HepG2 (cell line): ENCODE data around the gene EIF6. TPM values are rescaled to one million over a fixed set of nuclear protein-coding genes. Genes with fewer than 3 reads are reported as not detected.
A peak's percentile ranks its signal among the peaks of the same experiment; 100 is the strongest.

Experiments used
- CSRNP2 ChIP-seq: sonication (generic); formaldehyde crosslinking; conservative IDR thresholded peaks from 2 replicates; pipeline ENCODE4 v1.8.0; 2022; ENCODE audit warnings: low read depth, missing genetic modification reagents
- DBP ChIP-seq: sonication (generic); formaldehyde crosslinking; IDR thresholded peaks from 2 replicates; pipeline ENCODE4 v1.4.0; 2020; ENCODE audit warnings: missing genetic modification reagents; ENCODE audit errors: not compliant biosample characterization
- ELF4 ChIP-seq: sonication (generic); formaldehyde crosslinking; IDR thresholded peaks from 2 replicates; pipeline ENCODE4 v1.5.0; 2020; ENCODE audit warnings: missing genetic modification reagents, mild to moderate bottlenecking, moderate library complexity, borderline replicate concordance
- IRX3 ChIP-seq: sonication (generic); formaldehyde crosslinking; IDR thresholded peaks from 2 replicates; pipeline ENCODE4 v1.8.1; 2023; ENCODE audit warnings: mild to moderate bottlenecking, low read depth, missing genetic modification reagents, borderline replicate concordance
- JUND ChIP-seq: sonication (generic); formaldehyde crosslinking; IDR thresholded peaks from 2 replicates; pipeline ENCODE4 v1.8.0; 2022; ENCODE audit warnings: mild to moderate bottlenecking, missing genetic modification reagents
- KDM5B ChIP-seq: sonication (generic); formaldehyde crosslinking; IDR thresholded peaks from 2 replicates; pipeline ENCODE4 v1.4.0; 2020; ENCODE audit warnings: missing genetic modification reagents, mild to moderate bottlenecking, borderline replicate concordance
- MBD4 ChIP-seq: IDR thresholded peaks from 2 replicates; pipeline ENCODE4 v1.6.1; 2012; ENCODE audit warnings: low read length, inconsistent platforms, borderline replicate concordance
- NFKB2 ChIP-seq: sonication (generic); formaldehyde crosslinking; IDR thresholded peaks from 2 replicates; pipeline ENCODE4 v1.4.0; 2020; ENCODE audit warnings: missing genetic modification reagents, borderline replicate concordance
- PCBP1 ChIP-seq: fragments of 200-400 bp; formaldehyde crosslinking; IDR thresholded peaks from 2 replicates; pipeline ENCODE4 v1.6.1; 2017; ENCODE audit warnings: mild to moderate bottlenecking, low read depth, low read length, borderline replicate concordance
- PHF20 ChIP-seq: sonication (generic); formaldehyde crosslinking; IDR thresholded peaks from 2 replicates; pipeline ENCODE4 v1.5.0; 2020; ENCODE audit warnings: mild to moderate bottlenecking, missing genetic modification reagents
- REPIN1 ChIP-seq: sonication (generic); formaldehyde crosslinking; IDR thresholded peaks from 2 replicates; pipeline ENCODE4 v1.8.0; 2022; ENCODE audit warnings: missing genetic modification reagents, low read depth, mild to moderate bottlenecking, borderline replicate concordance
- REST ChIP-seq, 2 experiments: IDR thresholded peaks; 2 replicates each; pipeline ENCODE4 v1.6.1; 2011 to 2012; ENCODE audit warnings: low read length in 2 of 2, borderline replicate concordance in 1 of 2, low read depth in 1 of 2, mild to moderate bottlenecking in 1 of 2, moderate library complexity in 1 of 2
- RFXAP ChIP-seq: sonication (generic); formaldehyde crosslinking; IDR thresholded peaks from 2 replicates; pipeline ENCODE4 v1.4.0; 2020; ENCODE audit warnings: missing genetic modification reagents, borderline replicate concordance
- RXRA ChIP-seq: sonication (generic); formaldehyde crosslinking; IDR thresholded peaks from 2 replicates; pipeline ENCODE4 v1.5.1; 2020; ENCODE audit warnings: missing genetic modification reagents
- ZFY ChIP-seq: sonication (generic); formaldehyde crosslinking; IDR thresholded peaks from 2 replicates; pipeline ENCODE4 v1.4.0; 2020; ENCODE audit warnings: missing genetic modification reagents
- ZIK1 ChIP-seq: sonication (generic); formaldehyde crosslinking; IDR thresholded peaks from 2 replicates; pipeline ENCODE4 v1.5.0; 2020; ENCODE audit warnings: mild to moderate bottlenecking, low read depth, missing genetic modification reagents, borderline replicate concordance
- ZNF143 ChIP-seq: sonication (generic); formaldehyde crosslinking; IDR thresholded peaks from 2 replicates; pipeline ENCODE4 v1.4.0; 2020; ENCODE audit warnings: missing genetic modification reagents
- ZNF230 ChIP-seq: sonication (generic); formaldehyde crosslinking; IDR thresholded peaks from 2 replicates; pipeline ENCODE4 v1.4.0; 2020; ENCODE audit warnings: mild to moderate bottlenecking, missing genetic modification reagents
- ZNF234 ChIP-seq: sonication (generic); formaldehyde crosslinking; conservative IDR thresholded peaks from 2 replicates; pipeline ENCODE4 v1.5.1; 2020; ENCODE audit warnings: mild to moderate bottlenecking, missing genetic modification reagents
- ZNF296 ChIP-seq: sonication (generic); formaldehyde crosslinking; conservative IDR thresholded peaks from 2 replicates; pipeline ENCODE4 v1.5.0; 2020; ENCODE audit warnings: mild to moderate bottlenecking, missing genetic modification reagents
- ZNF572 ChIP-seq: sonication (generic); formaldehyde crosslinking; IDR thresholded peaks from 2 replicates; pipeline ENCODE4 v1.5.1; 2020; ENCODE audit warnings: mild to moderate bottlenecking, missing genetic modification reagents
- ZNF7 ChIP-seq: IDR thresholded peaks from 2 replicates; pipeline ENCODE4 v1.6.1; 2016; ENCODE audit warnings: missing biosample characterization, missing genetic modification reagents
- ZNF75D ChIP-seq: sonication (generic); formaldehyde crosslinking; IDR thresholded peaks from 2 replicates; pipeline ENCODE4 v1.8.1; 2023; ENCODE audit warnings: missing genetic modification reagents, mild to moderate bottlenecking, borderline replicate concordance
- ZSCAN12 ChIP-seq: sonication (generic); formaldehyde crosslinking; IDR thresholded peaks from 2 replicates; pipeline ENCODE4 v1.9.0; 2021; ENCODE audit warnings: mild to moderate bottlenecking, missing genetic modification reagents
- ZSCAN25 ChIP-seq: sonication (generic); formaldehyde crosslinking; IDR thresholded peaks from 2 replicates; pipeline ENCODE4 v1.8.0; 2022; ENCODE audit warnings: mild to moderate bottlenecking, missing genetic modification reagents
- ZSCAN30 ChIP-seq: sonication (generic); formaldehyde crosslinking; IDR thresholded peaks from 2 replicates; pipeline ENCODE4 v1.5.0; 2020; ENCODE audit warnings: mild to moderate bottlenecking, missing genetic modification reagents
- polyA plus RNA-seq, 8 experiments: library from polyadenylated mRNA; depleted of rRNA in 3 of 8; stranded (reverse) in 7 of 8; unstranded in 1 of 8; fragments of >200 nt; fragmentation: Illumina TruSeq in 4 of 8; extraction: Trizol in 4 of 8; gene quantifications; 2 replicates each; pipeline versions ENCODE4 v1.2.1 to v1.2.3, GENCODE V29; 2011 to 2016; ENCODE audit warnings: low read depth in 4 of 8, missing spikeins in 1 of 8, mixed read lengths in 1 of 8; ENCODE audit not compliant: insufficient read depth in 1 of 8
- total RNA-seq, 5 experiments: library from RNA; depleted of rRNA; stranded (reverse); fragments of >200 nt; fragmentation: Illumina TruSeq; extraction: Trizol; gene quantifications; 2 replicates each; pipeline ENCODE4 v1.2.3, GENCODE V29; 2016; ENCODE audit warnings: low read depth in 1 of 5

EIF6 gene
- total and polyA plus RNA-seq, 2 of the 13 experiments (the other 11 are each of a cell fraction or from before 2014, with no cell fraction given) = 462 to 466 TPM

- TF ChIP-seq RXRA (CRISPR knock-in tag) = no peak
- no peak for TF ChIP-seq ZNF75D (CRISPR knock-in tag)
- no peak for TF ChIP-seq PCBP1
- TF ChIP-seq ELF4 (CRISPR knock-in tag) = no peak
- no peak for TF ChIP-seq REPIN1 (CRISPR knock-in tag)
- no peak for TF ChIP-seq REST (IDR thresholded peaks at IDR 0.05; ENCODE audit: borderline replicate concordance in 1 of 2, low read depth in 1 of 2, low read length in 2 of 2)
- TF ChIP-seq DBP (CRISPR knock-in tag) = no peak
- 0 out of 2 replicates have a peak, but pooled peaks have one; percentile 14 for TF ChIP-seq PHF20
- TF ChIP-seq ZSCAN25 = no peak
- TF ChIP-seq ZNF296 = no peak
- TF ChIP-seq ZNF143 = peak; percentile 14; the same call in 1 of the 2 replicates
- no peak for TF ChIP-seq CSRNP2 (CRISPR knock-in tag)
- TF ChIP-seq IRX3 = 0 out of 2 replicates have a peak, but pooled peaks have one; percentile 61
- no peak for TF ChIP-seq NFKB2 (CRISPR knock-in tag)
- no peak for TF ChIP-seq ZIK1
- TF ChIP-seq ZNF234 (CRISPR knock-in tag) = no peak
- TF ChIP-seq ZSCAN12 (CRISPR knock-in tag) = no peak
- peak; percentile 19; the same call in 1 of the 2 replicates for TF ChIP-seq KDM5B (CRISPR knock-in tag)
- no peak for TF ChIP-seq JUND
- no peak for TF ChIP-seq ZSCAN30 (CRISPR knock-in tag)
- TF ChIP-seq MBD4 = no peak
- TF ChIP-seq ZNF572 (CRISPR knock-in tag) = no peak
- 0 out of 2 replicates have a peak, but pooled peaks have one; percentile 32 for TF ChIP-seq RFXAP (CRISPR knock-in tag)
- TF ChIP-seq ZFY = no peak
- no peak for TF ChIP-seq ZNF7 (CRISPR knock-in tag)
- no peak for TF ChIP-seq ZNF230 (CRISPR knock-in tag)
Measured at GRCh38 chr20:35275741-35276251, 8.8 kb downstream of the EIF6 start (continued).
